ENCODE measurements around the gene IGF2.

DNA sequence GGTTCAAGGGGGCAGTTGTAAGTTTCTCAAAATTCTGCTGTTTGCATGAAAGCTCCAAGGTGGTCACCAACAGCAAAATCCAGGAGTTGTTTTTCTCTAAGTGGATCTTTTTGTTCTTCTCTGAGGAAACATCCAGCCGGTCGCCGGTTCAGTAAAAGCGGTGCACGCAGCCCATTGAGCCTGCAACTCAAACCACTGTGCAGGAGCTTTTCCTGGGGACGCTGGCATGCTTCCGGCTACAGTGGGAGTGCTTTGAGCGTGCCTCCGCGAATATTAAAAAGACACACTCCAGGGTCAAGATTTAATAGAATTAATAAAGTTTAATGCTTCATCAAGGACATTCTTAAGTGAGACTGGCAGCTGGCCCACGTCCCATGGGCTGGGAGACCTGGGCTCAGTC lies 25.4 kb downstream of the IGF2 start:
- TF ChIP-seq, protein P1, sequence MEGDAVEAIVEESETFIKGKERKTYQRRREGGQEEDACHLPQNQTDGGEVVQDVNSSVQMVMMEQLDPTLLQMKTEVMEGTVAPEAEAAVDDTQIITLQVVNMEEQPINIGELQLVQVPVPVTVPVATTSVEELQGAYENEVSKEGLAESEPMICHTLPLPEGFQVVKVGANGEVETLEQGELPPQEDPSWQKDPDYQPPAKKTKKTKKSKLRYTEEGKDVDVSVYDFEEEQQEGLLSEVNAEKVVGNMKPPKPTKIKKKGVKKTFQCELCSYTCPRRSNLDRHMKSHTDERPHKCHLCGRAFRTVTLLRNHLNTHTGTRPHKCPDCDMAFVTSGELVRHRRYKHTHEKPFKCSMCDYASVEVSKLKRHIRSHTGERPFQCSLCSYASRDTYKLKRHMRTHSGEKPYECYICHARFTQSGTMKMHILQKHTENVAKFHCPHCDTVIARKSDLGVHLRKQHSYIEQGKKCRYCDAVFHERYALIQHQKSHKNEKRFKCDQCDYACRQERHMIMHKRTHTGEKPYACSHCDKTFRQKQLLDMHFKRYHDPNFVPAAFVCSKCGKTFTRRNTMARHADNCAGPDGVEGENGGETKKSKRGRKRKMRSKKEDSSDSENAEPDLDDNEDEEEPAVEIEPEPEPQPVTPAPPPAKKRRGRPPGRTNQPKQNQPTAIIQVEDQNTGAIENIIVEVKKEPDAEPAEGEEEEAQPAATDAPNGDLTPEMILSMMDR (IDR thresholded peaks at IDR 0.05; ENCODE audit: insufficient read depth, low read length), result no peak
- TF ChIP-seq GABPA (IDR thresholded peaks at IDR 0.05; ENCODE audit: low read depth), result no peak

Measured in HL-60 (cell line).